HepG2 (cell line): ENCODE measurements around the gene SPPL2B. TPM values are rescaled to one million over a fixed set of nuclear protein-coding genes. Genes with fewer than 3 reads are reported as not detected.

ENCODE experiments used
- ATAC-seq: fragments of 200-7000 bp; cut with Tn5 transposase; 3 replicates; pipeline ENCODE4 v1.9.1; 2020; ENCODE audit warnings: mild to moderate bottlenecking, moderate library complexity
- BruUV-seq: library from RNA; stranded (reverse); fragments of 400-500 nt; replicated peaks from 2 replicates; lab custom pipeline; 2021; lab: Mats Ljungman, UMichigan
- CTCF ChIA-PET: fragments of 300-600 bp; formaldehyde crosslinking; extraction: SDS; loops from one replicate; lab custom pipeline; 2021; ENCODE audit warnings: low total read pairs, inconsistent platforms, low intra/inter-chr PET ratio; lab: Yijun Ruan, JAX
- POLR2A ChIA-PET: fragments of 350-600 bp; sonication (Branson Sonifier 250); formaldehyde crosslinking; loops from one replicate; lab custom pipeline; 2020; ENCODE audit warnings: antibody characterized with exemption, inconsistent platforms; lab: Yijun Ruan, JAX
- DNase-seq: peaks from one replicate; pipeline ENCODE4 v3.0.0-alpha.2; 2015; ENCODE audit warnings: low spot score
- FAIRE-seq: peaks from 3 replicates; lab custom pipeline; 2011; peaks lifted over from hg19 to GRCh38; lab: Jason Lieb, UNC
- H2AFZ ChIP-seq: one replicate; pipeline ENCODE4 v1.6.1; 2011; ENCODE audit warnings: low read length, inconsistent platforms
- H3K27ac ChIP-seq: fragments of 300-600 bp; 3 replicates; pipeline ENCODE4 v1.8.0; 2011; ENCODE audit warnings: mixed run types, mild to moderate bottlenecking, mixed read lengths, low read length, inconsistent platforms; ENCODE audit not compliant: insufficient read depth; ENCODE audit errors: extremely low read length
- H3K27me3 ChIP-seq, 2 experiments: fragments of 200-600 bp in 1 of 2; 2 replicates in 1 of 2; 3 replicates in 1 of 2; pipeline versions ENCODE4 v1.6.0 to v1.8.0; 2011; ENCODE audit warnings: low read length in 2 of 2, mild to moderate bottlenecking in 2 of 2, moderate library complexity in 2 of 2, inconsistent platforms in 1 of 2; ENCODE audit not compliant: insufficient read depth in 2 of 2, control insufficient read depth in 1 of 2
- H3K36me3 ChIP-seq, 2 experiments: fragments of 200-600 bp in 1 of 2; replicated peaks in 1 of 2; 2 replicates in 1 of 2; 3 replicates in 1 of 2; pipeline versions ENCODE4 v1.5.1 to v1.8.0; 2011; ENCODE audit warnings: low read length in 2 of 2, inconsistent platforms in 1 of 2; ENCODE audit not compliant: insufficient read depth in 2 of 2, control insufficient read depth in 1 of 2
- H3K4me1 ChIP-seq: 2 replicates; pipeline ENCODE4 v1.5.1; 2012; ENCODE audit warnings: low read length, inconsistent platforms; ENCODE audit not compliant: insufficient read depth
- H3K4me2 ChIP-seq: 2 replicates; pipeline ENCODE4 v1.6.0; 2011; ENCODE audit warnings: low read depth, low read length, inconsistent platforms
- H3K4me3 ChIP-seq, 3 experiments: fragments of 200-600 bp in 1 of 3; sonication (generic), shearing (Covaris generic) in 1 of 3; replicated peaks in 1 of 3; 2 replicates each; pipeline ENCODE4 v1.5.1; 2011 to 2016; ENCODE audit warnings: low read length in 3 of 3, inconsistent platforms in 2 of 3, low read depth in 2 of 3, mild to moderate bottlenecking in 2 of 3, control low read depth in 1 of 3, mixed read lengths in 1 of 3; ENCODE audit not compliant: insufficient read depth in 1 of 3
- H3K79me2 ChIP-seq: one replicate; pipeline ENCODE4 v1.6.1; 2011; ENCODE audit warnings: low read length, inconsistent platforms; ENCODE audit not compliant: insufficient read depth
- H3K9ac ChIP-seq: 2 replicates; pipeline ENCODE4 v1.6.0; 2011; ENCODE audit warnings: mild to moderate bottlenecking, low read depth, low read length, inconsistent platforms; ENCODE audit not compliant: insufficient read depth
- H3K9me3 ChIP-seq: 2 replicates; pipeline ENCODE4 v1.5.1; 2012; ENCODE audit warnings: mild to moderate bottlenecking, low read length
- H4K20me1 ChIP-seq: 2 replicates; pipeline ENCODE4 v1.6.0; 2011; ENCODE audit warnings: inconsistent platforms, mild to moderate bottlenecking, low read length, moderate library complexity; ENCODE audit not compliant: insufficient read depth
- ATRX ChIP-seq: sonication (generic); formaldehyde crosslinking; IDR thresholded peaks from 2 replicates; pipeline ENCODE4 v1.4.0; 2020; ENCODE audit warnings: missing genetic modification reagents, borderline replicate concordance
- KMT2A ChIP-seq: sonication (generic); formaldehyde crosslinking; IDR thresholded peaks from 2 replicates; pipeline ENCODE4 v1.4.0; 2020; ENCODE audit warnings: missing genetic modification reagents
- ZFX ChIP-seq: sonication (generic); formaldehyde crosslinking; IDR thresholded peaks from 2 replicates; pipeline ENCODE4 v1.4.0; 2020; ENCODE audit warnings: mild to moderate bottlenecking, low read depth, missing genetic modification reagents, moderate library complexity
- ZFY ChIP-seq: sonication (generic); formaldehyde crosslinking; IDR thresholded peaks from 2 replicates; pipeline ENCODE4 v1.4.0; 2020; ENCODE audit warnings: missing genetic modification reagents
- ZNF687 ChIP-seq: sonication (generic); formaldehyde crosslinking; IDR thresholded peaks from 2 replicates; pipeline ENCODE4 v1.5.1; 2020; ENCODE audit warnings: mild to moderate bottlenecking, missing genetic modification reagents, moderate library complexity
- WGBS: methylation state at CpG from one replicate; pipeline ENCODE4 v1.1.6; 2017; ENCODE audit warnings: low lambda C conversion rate; 5-methylcytosine and 5-hydroxymethylcytosine counted together
- in situ Hi-C: cut with HindIII; loops from 2 replicates; pipeline ENCODE4 v1.10.0; 2017; ENCODE audit warnings: low pct_unique_long_range_greater_than_20kb; ENCODE audit not compliant: extremely low pct_ligation_motif_present
- intact Hi-C: fragments of 100-400 bp; cut with micrococcal nuclease; formaldehyde crosslinking; loops from one replicate; pipeline ENCODE4 v1.10.0; 2022; ENCODE audit not compliant: unreplicated experiment
- polyA plus RNA-seq, 8 experiments: library from polyadenylated mRNA; depleted of rRNA in 3 of 8; stranded (reverse) in 7 of 8; unstranded in 1 of 8; fragments of >200 nt; fragmentation: Illumina TruSeq in 4 of 8; extraction: Trizol in 4 of 8; gene quantifications; 2 replicates each; pipeline versions ENCODE4 v1.2.1 to v1.2.3, GENCODE V29; 2011 to 2016; ENCODE audit warnings: low read depth in 4 of 8, missing spikeins in 1 of 8, mixed read lengths in 1 of 8; ENCODE audit not compliant: insufficient read depth in 1 of 8
- total RNA-seq, 5 experiments: library from RNA; depleted of rRNA; stranded (reverse); fragments of >200 nt; fragmentation: Illumina TruSeq; extraction: Trizol; gene quantifications; 2 replicates each; pipeline ENCODE4 v1.2.3, GENCODE V29; 2016; ENCODE audit warnings: low read depth in 1 of 5

SPPL2B gene
- total and polyA plus RNA-seq, 2 of the 13 experiments (the other 11 are each of a cell fraction or from before 2014, with no cell fraction given), result 14.9 to 15.2 TPM

- H4K20me1 ChIP-seq, result peaks cover 8% of the 10 kb centered on the region; the same call in 1 of the 2 replicates
- no TSS peak for BruUV-seq
- H3K9ac ChIP-seq, result peak overlapping the region; percentile 33; the same call in 1 of the 2 replicates
- H3K4me3 ChIP-seq, result peak overlapping the region in 1 of 3 experiments; percentile 45; a peak in 2 of 6 replicates
- intact Hi-C loops (no loop called here), in situ Hi-C loops (no loop called here)
- POLR2A ChIA-PET, result interaction anchor here (0.6 to 1.2 kb wide), 2 partner anchors 143 to 851 kb away, joined by 3 read pairs; no protein-coding TSS in a partner anchor
- no peak for FAIRE-seq
- WGBS, result 38% methylated on average over 14 of the region's 27 CpGs
- DNase-seq, result no peak
- peaks cover 23% of the 10 kb centered on the region for H3K79me2 ChIP-seq
- H3K27ac ChIP-seq, result no peak overlapping the region
- H2AFZ ChIP-seq, result no peak overlapping the region
- no peak for ATAC-seq
- no peaks in the 10 kb centered on the region; a peak in 1 of 5 replicates for H3K27me3 ChIP-seq
- TF ChIP-seq KMT2A (CRISPR knock-in tag) (0 out of 2 replicates have a peak, but pooled peaks have one; percentile 4), ATRX (no peak), ZFX (CRISPR knock-in tag) (0 out of 2 replicates have a peak, but pooled peaks have one; percentile 28), ZFY (0 out of 2 replicates have a peak, but pooled peaks have one; percentile 26), ZNF687 (CRISPR knock-in tag) (peak; percentile 27; the same call in 1 of the 2 replicates)
- peaks cover 51% of the 10 kb centered on the region for H3K4me1 ChIP-seq
- peak overlapping the region; percentile 57 for H3K4me2 ChIP-seq
- CTCF ChIA-PET, result interaction anchor here (1.0 kb wide), 1 partner anchor 58 kb away, joined by 3 read pairs; no protein-coding TSS in a partner anchor
- H3K9me3 ChIP-seq, result no peaks in the 10 kb centered on the region
- H3K36me3 ChIP-seq, result no peaks in the 10 kb centered on the region
These were observed 4.7 kb downstream of the SPPL2B start for GRCh38 chr19:2333027-2333806.
